HTERT RPE-1 (cell line): ENCODE measurements around the gene ADGRL3.

Experiments used
- in situ Hi-C: fragments of 300-500 bp; cut with MboI; formaldehyde crosslinking; loops from 4 replicates; pipeline ENCODE4 v1.14.3; 2020; ENCODE audit warnings: low sequenced_read_pairs

ADGRL3 gene

GRCh38 chr4:61275241-61275640 is 75.1 kb downstream of the ADGRL3 start:
- in situ Hi-C loops, result no loop called here

- in situ Hi-C loops, result no loop called here
Observed at GRCh38 chr4:61276029-61276428, 75.9 kb downstream of the ADGRL3 start.

- in situ Hi-C loops, result no loop called here
Observed at GRCh38 chr4:61277785-61278760, 77.9 kb downstream of the ADGRL3 start.

- in situ Hi-C loops, result no loop called here
Observed at GRCh38 chr4:61292322-61292721, 92.2 kb downstream of the ADGRL3 start.

- in situ Hi-C loops, result no loop called here
Observed at GRCh38 chr4:61293707-61294400, 93.7 kb downstream of the ADGRL3 start.

GRCh38 chr4:61294936-61295335 is 94.8 kb downstream of the ADGRL3 start:
- in situ Hi-C loops, result no loop called here

- in situ Hi-C loops, result no loop called here
Observed at GRCh38 chr4:61296144-61296543, 96.0 kb downstream of the ADGRL3 start.

- in situ Hi-C loops, result no loop called here
Observed at GRCh38 chr4:61298178-61298740, 98.1 kb downstream of the ADGRL3 start.

- in situ Hi-C loops, result no loop called here
Observed at GRCh38 chr4:61299316-61299715, 99.2 kb downstream of the ADGRL3 start.

- in situ Hi-C loops, result no loop called here
Observed at GRCh38 chr4:61300266-61300844, 100.2 kb downstream of the ADGRL3 start.

- in situ Hi-C loops, result no loop called here
Observed at GRCh38 chr4:61301271-61301670, 101.1 kb downstream of the ADGRL3 start.

GRCh38 chr4:61308033-61308432 is 107.9 kb downstream of the ADGRL3 start:
- in situ Hi-C loops, result no loop called here

GRCh38 chr4:61309616-61310015 is 109.5 kb downstream of the ADGRL3 start:
- in situ Hi-C loops, result no loop called here

- in situ Hi-C loops, result no loop called here
Observed at GRCh38 chr4:61312526-61312925, 112.4 kb downstream of the ADGRL3 start.

- in situ Hi-C loops, result no loop called here
Observed at GRCh38 chr4:61318431-61318830, 118.3 kb downstream of the ADGRL3 start.

GRCh38 chr4:61319156-61319555 is 119.0 kb downstream of the ADGRL3 start:
- in situ Hi-C loops, result no loop called here

GRCh38 chr4:61320154-61320553 is 120.0 kb downstream of the ADGRL3 start:
- in situ Hi-C loops, result no loop called here

- in situ Hi-C loops, result no loop called here
Observed at GRCh38 chr4:61320631-61321030, 120.5 kb downstream of the ADGRL3 start.

- in situ Hi-C loops, result no loop called here
Observed at GRCh38 chr4:61332693-61333092, 132.6 kb downstream of the ADGRL3 start.

GRCh38 chr4:61333490-61333889 is 133.4 kb downstream of the ADGRL3 start:
- in situ Hi-C loops, result no loop called here

GRCh38 chr4:61335241-61335763 is 135.2 kb downstream of the ADGRL3 start:
- in situ Hi-C loops, result no loop called here
